Measurements from ENCODE around the gene FOXP4.

Gene FOXP4

DNA sequence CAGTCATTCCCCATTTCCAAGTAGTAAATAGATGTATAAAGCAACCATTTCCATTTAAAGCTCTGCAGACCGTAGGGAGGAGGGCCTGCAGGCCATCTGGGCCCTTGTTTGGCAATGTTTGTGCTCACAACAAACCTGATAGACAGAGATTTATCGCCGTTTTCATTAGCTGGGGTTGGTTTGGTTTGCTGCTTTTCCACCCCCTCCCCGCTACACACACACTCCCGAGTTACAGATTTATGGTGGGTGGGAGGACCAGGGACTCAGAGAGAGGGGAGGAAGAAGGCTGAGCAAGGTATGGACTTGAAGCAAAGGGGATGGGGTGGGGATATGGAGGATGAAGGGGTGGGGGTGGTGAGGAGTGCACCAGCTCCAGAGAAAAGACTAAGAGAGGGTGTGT is 36.6 kb upstream of the FOXP4 start:
- H3K9ac ChIP-seq (ENCODE audit: low read length), result no peak overlapping the region
- peaks cover 11% of the 10 kb centered on the region for H3K4me1 ChIP-seq (ENCODE audit: control insufficient read depth, insufficient read depth, low read length)
- H3K36me3 ChIP-seq (ENCODE audit: control insufficient read depth, insufficient read depth, low read length), result no peaks in the 10 kb centered on the region
- no peaks in the 10 kb centered on the region for H3K27me3 ChIP-seq (ENCODE audit: control insufficient read depth, insufficient read depth, low read length)
- no peak overlapping the region for H3K4me3 ChIP-seq (ENCODE audit: low read length)
- H3K9me3 ChIP-seq (ENCODE audit: control insufficient read depth, low read length), result no peaks in the 10 kb centered on the region

DNA sequence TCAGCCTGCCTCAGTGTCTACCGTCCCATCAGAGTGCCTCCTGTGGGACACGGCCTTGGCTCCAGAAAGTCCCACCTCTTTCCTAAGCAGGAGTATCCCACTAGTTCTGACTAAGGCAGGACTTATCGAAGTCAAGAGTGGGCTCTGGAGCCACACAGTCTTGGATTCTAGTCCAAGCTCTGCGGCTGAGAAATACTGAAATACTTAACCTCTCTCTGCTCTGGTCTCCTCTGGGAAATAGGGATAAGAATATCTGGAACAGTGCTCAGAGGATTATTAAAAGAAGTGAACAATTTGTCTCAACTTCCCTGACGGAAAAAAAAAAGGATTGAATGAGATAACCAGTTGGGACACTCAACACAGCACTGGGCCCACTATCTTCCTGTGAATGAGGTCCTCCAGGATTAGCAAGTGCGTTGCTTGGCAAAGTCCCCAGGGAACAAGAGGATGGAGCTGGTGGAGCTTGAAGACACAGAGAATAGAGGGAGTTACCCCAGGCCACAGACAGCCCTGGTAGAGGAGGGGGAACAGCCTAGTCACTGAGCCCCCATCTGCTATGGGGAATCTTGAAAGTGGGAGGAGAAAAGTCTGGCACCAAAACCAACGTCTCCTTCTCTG is 34.6 kb upstream of the FOXP4 start:
- Histone ChIP-seq H3K4me1 (ENCODE audit: control insufficient read depth, insufficient read depth, low read length) (no peaks in the 10 kb centered on the region), H3K9me3 (ENCODE audit: control insufficient read depth, low read length) (no peaks in the 10 kb centered on the region)

DNA sequence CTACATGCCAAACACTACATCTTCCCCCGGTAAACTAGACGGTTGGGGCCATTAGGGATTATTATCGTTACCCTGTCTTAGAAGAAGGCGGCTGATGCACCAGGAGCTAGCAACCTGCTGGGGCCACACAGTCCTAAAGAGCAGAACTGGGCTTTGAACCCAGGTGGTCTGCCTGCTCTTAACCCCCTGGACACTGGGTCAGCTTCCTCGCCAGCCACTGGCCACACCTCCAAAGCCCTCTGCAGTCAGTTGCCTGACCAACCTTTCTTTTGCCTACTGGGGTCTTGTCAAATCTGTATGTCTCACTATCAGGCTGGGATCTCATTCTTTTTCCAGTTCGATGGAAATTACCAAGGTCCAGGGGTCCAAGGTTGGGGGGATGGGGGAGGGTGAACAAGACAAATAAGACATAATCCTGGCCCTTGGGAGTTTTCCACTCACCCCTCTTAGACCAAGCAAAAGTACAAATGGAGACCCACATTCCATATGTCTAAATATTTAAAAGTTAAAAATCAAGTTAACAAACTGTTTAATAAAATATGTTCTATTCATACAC is 34.0 kb upstream of the FOXP4 start:
- no peak overlapping the region for H3K9ac ChIP-seq (ENCODE audit: low read length)
- no peaks in the 10 kb centered on the region for H3K36me3 ChIP-seq (ENCODE audit: control insufficient read depth, insufficient read depth, low read length)
- H3K4me3 ChIP-seq (ENCODE audit: low read length), result no peak overlapping the region
- H3K9me3 ChIP-seq (ENCODE audit: control insufficient read depth, low read length), result no peaks in the 10 kb centered on the region
- H3K4me1 ChIP-seq (ENCODE audit: control insufficient read depth, insufficient read depth, low read length), result peaks cover 3% of the 10 kb centered on the region
- H3K27me3 ChIP-seq (ENCODE audit: control insufficient read depth, insufficient read depth, low read length), result no peaks in the 10 kb centered on the region

More for the DNA sequence above, 34.6 kb upstream of the FOXP4 start:
- H3K36me3 ChIP-seq (ENCODE audit: control insufficient read depth, insufficient read depth, low read length), result no peaks in the 10 kb centered on the region
- no peaks in the 10 kb centered on the region for H3K27me3 ChIP-seq (ENCODE audit: control insufficient read depth, insufficient read depth, low read length)
- no peak overlapping the region for H3K9ac ChIP-seq (ENCODE audit: low read length)
- H3K4me3 ChIP-seq (ENCODE audit: low read length), result no peak overlapping the region

DNA sequence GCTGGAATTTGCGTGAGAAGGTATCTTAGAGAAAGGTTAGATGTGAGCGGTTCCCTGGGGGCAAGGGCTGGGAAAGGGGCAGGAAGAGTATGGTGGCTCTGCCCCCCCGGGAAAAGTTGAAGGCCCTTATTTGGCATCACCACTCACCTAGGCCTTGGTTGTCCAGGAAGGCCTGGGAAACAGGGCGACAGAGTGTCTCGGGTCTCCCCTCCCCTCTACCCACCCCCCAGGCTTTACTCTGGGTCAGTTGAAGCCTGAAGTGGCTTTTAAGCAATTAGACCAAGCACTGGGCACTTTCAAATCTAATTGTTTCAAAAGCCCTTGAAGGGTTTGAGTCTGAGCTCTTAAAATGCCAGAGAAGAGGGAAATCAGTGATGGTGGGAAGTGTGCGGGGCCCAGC is 30.2 kb upstream of the FOXP4 start:
- no peaks in the 10 kb centered on the region for H3K36me3 ChIP-seq (ENCODE audit: control insufficient read depth, insufficient read depth, low read length)

DNA sequence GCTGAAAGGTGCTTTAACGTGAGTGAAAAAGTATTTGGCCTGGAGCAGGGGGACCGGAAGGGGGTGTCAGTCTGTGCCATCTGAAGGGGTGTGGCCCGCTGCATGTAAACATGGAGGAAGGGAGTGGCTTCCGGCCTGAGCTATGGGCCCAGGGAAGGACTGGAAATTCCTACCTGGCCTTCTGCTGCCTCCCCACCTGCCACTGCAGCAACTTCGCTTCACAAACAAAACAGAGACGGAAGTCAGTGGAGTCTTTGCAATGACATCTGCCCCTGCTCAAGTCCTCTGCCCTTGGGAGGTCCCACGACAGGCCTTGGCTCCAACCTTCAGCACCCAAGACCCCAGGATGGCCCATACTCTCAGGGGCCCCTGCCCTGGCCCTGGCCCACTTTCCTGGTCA is 28.1 kb upstream of the FOXP4 start:
- no peaks in the 10 kb centered on the region for H3K36me3 ChIP-seq (ENCODE audit: control insufficient read depth, insufficient read depth, low read length)
- H3K9ac ChIP-seq (ENCODE audit: low read length), result peak overlapping the region; percentile 3
- H3K4me3 ChIP-seq (ENCODE audit: low read length), result no peak overlapping the region
- no peaks in the 10 kb centered on the region for H3K27me3 ChIP-seq (ENCODE audit: control insufficient read depth, insufficient read depth, low read length)
- H3K9me3 ChIP-seq (ENCODE audit: control insufficient read depth, low read length), result no peaks in the 10 kb centered on the region
- peaks cover 43% of the 10 kb centered on the region for H3K4me1 ChIP-seq (ENCODE audit: control insufficient read depth, insufficient read depth, low read length)

More for the DNA sequence above, 30.2 kb upstream of the FOXP4 start:
- Histone ChIP-seq H3K9me3 (ENCODE audit: control insufficient read depth, low read length) (no peaks in the 10 kb centered on the region), H3K4me3 (ENCODE audit: low read length) (no peak overlapping the region), H3K4me1 (ENCODE audit: control insufficient read depth, insufficient read depth, low read length) (peaks cover 41% of the 10 kb centered on the region), H3K27me3 (ENCODE audit: control insufficient read depth, insufficient read depth, low read length) (no peaks in the 10 kb centered on the region), H3K9ac (ENCODE audit: low read length) (no peak overlapping the region)

DNA sequence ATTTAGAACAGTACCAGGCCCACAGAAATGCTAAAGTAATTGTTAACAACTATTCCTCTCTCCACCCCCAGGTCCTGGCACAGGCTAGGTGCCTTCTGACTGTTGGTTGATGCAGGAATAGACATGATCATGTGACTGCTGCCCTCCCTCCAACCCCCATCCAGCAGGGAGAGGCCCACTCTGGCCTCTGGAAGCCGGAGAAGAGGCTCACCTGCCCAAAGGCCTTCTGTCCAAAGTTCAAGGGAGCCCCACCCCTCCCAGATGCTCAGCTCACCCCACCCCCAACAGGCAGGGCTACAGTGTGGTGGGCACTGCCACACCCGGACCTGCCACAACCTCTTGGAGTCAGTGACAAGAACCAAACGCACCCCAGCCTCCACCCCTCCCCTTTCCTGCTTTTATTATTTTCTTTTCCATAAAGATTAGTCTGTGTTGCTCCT is 26.9 kb upstream of the FOXP4 start:
- H3K9ac ChIP-seq (ENCODE audit: low read length), result peak overlapping the region; percentile 37
- no peaks in the 10 kb centered on the region for H3K27me3 ChIP-seq (ENCODE audit: control insufficient read depth, insufficient read depth, low read length)
- H3K9me3 ChIP-seq (ENCODE audit: control insufficient read depth, low read length), result no peaks in the 10 kb centered on the region

DNA sequence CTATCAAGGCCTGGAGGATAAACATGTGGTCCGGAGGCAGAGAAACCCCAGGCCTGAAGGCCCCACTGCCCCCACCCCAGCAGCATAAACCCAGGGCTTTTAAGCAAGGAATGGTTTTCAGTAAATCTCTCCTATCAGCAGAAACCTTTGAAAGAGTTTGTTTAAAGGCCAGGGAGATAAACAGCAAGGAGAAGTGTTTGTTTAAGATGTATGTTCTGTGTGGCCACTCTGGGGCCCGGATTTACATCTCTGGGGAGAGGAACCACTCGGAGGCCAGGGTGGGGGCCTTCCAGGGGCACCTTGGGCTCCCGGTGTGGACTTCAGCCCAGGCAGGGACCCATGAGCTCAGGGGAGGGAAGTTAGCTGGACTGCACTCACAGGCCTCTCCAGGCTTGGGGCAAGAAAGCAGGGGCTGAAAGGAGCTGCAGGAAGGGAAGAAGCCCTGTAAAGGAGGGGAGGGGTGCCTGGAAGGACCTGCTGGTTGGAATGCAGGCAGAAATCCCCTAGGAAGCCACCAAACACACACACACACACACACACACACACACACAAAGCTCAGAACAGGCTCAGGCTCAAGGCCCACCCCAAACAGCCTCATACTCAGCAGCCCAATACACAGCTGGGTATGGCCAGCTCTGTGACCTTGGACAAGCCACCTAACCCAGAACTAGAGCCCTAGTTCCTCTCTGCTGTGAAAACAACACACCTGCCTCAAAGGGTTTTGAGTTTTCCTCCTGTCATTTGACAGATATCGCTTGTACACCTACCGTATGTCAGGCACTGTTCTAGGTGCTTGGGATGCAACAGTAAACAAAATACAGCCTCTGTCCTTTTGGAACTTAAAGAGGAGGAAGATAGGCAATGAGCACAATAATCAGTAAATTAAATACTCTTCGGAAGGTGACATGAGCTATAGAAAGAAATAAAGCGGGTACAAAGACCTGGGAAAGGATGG is 26.2 kb upstream of the FOXP4 start:
- no peaks in the 10 kb centered on the region for H3K36me3 ChIP-seq (ENCODE audit: control insufficient read depth, insufficient read depth, low read length)
- peak overlapping the region; percentile 37 for H3K9ac ChIP-seq (ENCODE audit: low read length)
- no peaks in the 10 kb centered on the region for H3K9me3 ChIP-seq (ENCODE audit: control insufficient read depth, low read length)
- H3K4me3 ChIP-seq (ENCODE audit: low read length), result no peak overlapping the region
- peaks cover 57% of the 10 kb centered on the region for H3K4me1 ChIP-seq (ENCODE audit: control insufficient read depth, insufficient read depth, low read length)
- H3K27me3 ChIP-seq (ENCODE audit: control insufficient read depth, insufficient read depth, low read length), result no peaks in the 10 kb centered on the region

More for the DNA sequence above, 26.9 kb upstream of the FOXP4 start:
- peaks cover 53% of the 10 kb centered on the region for H3K4me1 ChIP-seq (ENCODE audit: control insufficient read depth, insufficient read depth, low read length)
- H3K4me3 ChIP-seq (ENCODE audit: low read length), result no peak overlapping the region
- no peaks in the 10 kb centered on the region for H3K36me3 ChIP-seq (ENCODE audit: control insufficient read depth, insufficient read depth, low read length)

DNA sequence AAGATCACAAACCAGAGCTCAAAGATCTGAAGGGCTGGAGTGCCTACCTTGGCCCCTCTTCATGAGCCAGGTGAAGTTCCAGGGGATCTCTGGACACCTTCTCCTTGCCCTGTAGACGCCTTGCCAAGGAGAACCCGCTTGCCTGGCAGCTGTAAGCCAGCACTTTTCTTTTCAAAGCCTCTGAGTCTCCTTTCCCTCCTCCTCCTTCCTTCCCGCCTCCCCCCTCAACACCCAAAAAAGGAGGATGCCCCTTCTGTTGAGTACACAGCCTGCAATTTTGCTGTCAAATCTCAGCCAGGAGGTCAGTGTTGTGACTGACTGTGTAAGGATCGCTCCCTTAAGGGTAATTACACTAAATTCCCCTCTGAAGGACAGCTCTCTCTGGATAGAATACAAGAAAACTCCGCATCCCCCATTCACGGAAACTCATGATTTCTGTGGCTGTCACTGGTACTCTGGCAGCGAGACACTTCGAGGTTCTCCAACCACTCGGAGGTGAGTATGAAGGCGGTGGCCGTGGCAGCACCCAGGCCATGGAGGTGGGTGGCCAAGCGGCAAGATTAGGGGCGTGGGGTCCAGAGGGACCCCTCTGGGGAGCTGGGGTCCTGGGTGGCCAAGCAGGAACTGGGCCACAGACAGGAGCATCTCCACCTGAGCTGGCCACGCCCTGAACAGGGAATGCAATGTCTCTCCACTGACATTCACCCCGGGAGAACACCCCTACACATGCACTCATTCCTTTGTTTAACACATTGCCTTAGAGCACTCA is 23.2 kb upstream of the FOXP4 start:
- Histone ChIP-seq H3K4me3 (ENCODE audit: low read length) (no peak overlapping the region), H3K36me3 (ENCODE audit: control insufficient read depth, insufficient read depth, low read length) (no peaks in the 10 kb centered on the region), H3K27me3 (ENCODE audit: control insufficient read depth, insufficient read depth, low read length) (peaks cover under 1% of the 10 kb centered on the region), H3K9ac (ENCODE audit: low read length) (no peak overlapping the region), H3K4me1 (ENCODE audit: control insufficient read depth, insufficient read depth, low read length) (peaks cover 54% of the 10 kb centered on the region), H3K9me3 (ENCODE audit: control insufficient read depth, low read length) (no peaks in the 10 kb centered on the region)

DNA sequence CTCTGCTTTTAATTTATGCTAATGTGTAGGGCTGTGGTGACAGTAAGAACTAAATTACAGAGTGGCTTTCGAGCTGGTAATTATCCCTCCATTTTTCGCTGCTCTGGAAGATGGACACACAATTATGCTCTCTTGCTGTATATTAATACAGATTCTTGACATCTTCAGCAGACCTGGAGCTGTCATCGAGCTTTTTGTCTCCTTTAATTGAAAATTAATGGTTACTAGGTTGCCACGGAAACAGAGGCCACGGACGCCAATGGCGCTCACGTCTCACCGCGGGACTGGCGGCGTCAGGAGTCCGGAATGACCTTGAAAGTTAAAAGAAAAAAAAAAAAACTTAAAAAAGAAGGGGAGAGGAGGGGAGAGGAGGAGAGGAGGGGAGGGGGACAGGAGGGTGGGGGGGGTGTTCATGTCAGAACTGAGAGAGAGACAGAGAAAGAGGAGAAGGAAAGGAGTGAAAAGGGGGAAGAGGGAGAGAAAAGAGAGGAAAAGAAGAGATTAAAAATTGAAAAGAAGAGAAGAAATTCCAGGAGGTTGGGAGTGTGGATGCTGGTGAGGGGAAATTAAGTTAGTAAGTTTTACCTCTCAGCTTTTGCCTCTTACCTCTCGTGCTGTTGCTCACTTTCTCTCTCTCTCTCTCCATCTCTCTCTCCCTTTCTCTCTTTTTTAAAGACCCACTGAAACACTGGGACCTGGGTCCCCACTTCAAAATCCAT is 22.1 kb upstream of the FOXP4 start:
- Histone ChIP-seq H3K9ac (ENCODE audit: low read length) (peak overlapping the region; percentile 26), H3K36me3 (ENCODE audit: control insufficient read depth, insufficient read depth, low read length) (no peaks in the 10 kb centered on the region), H3K4me3 (ENCODE audit: low read length) (no peak overlapping the region), H3K4me1 (ENCODE audit: control insufficient read depth, insufficient read depth, low read length) (peaks cover 54% of the 10 kb centered on the region), H3K9me3 (ENCODE audit: control insufficient read depth, low read length) (no peaks in the 10 kb centered on the region), H3K27me3 (ENCODE audit: control insufficient read depth, insufficient read depth, low read length) (peaks cover 7% of the 10 kb centered on the region)

DNA sequence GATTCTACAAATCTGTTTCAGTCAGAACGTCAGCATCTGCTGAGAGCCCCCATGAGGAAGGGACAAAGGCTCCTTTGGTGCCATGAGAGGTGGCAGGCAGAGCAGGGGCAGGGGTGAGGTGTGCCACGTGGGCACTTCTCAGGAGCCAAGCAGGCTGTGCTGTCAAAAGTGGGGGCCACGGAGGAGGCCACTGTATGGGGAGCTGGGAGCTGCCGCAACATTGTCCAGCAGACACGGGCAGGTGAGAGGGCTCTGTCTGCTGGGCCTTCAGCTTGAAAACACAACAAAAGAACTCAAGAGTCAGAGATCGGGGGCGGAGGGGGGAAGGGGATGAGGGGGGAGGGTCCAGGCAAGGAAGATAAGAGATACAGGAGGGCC is 21.6 kb upstream of the FOXP4 start:
- H3K9ac ChIP-seq (ENCODE audit: low read length), result no peak overlapping the region
- no peak overlapping the region for H3K4me3 ChIP-seq (ENCODE audit: low read length)
- peaks cover 10% of the 10 kb centered on the region for H3K27me3 ChIP-seq (ENCODE audit: control insufficient read depth, insufficient read depth, low read length)
- peaks cover 54% of the 10 kb centered on the region for H3K4me1 ChIP-seq (ENCODE audit: control insufficient read depth, insufficient read depth, low read length)
- H3K9me3 ChIP-seq (ENCODE audit: control insufficient read depth, low read length), result no peaks in the 10 kb centered on the region
- no peaks in the 10 kb centered on the region for H3K36me3 ChIP-seq (ENCODE audit: control insufficient read depth, insufficient read depth, low read length)

DNA sequence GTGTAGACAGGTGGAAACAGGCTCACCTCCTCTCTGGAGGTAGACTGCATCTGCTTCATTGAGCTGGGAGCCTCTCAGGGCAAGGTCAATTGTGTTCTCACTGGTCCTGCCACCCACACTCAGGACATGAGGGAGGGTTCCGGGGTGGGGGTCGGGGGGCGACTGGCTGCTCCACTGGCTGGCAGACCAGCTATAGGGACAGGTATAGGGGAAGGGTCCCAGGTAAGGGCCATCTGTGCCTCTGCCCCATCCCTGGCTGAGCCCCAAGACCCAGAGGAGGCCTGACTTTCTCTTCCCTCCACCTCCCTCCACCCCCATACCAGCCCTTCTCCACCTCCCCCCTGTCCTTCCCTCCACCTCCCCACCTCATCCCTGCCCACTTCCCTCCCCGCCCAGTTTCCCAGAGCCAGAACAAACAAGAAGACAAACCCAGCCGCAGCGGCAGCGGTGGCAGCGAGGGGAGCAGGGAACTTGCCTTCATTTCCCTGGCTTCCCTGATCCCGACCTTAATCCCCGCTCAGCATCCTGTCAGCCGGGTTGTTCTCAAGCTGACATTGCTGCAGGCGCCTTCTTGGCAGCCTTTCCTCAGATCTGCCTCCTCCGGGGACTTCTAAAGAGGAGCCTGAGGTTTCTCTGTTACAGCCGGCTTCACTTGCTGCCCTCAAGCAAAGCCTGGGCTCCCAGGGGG is 18.3 kb upstream of the FOXP4 start:
- Histone ChIP-seq H3K4me3 (ENCODE audit: low read length) (peak overlapping the region; percentile 36), H3K4me1 (ENCODE audit: control insufficient read depth, insufficient read depth, low read length) (peaks cover 63% of the 10 kb centered on the region), H3K9me3 (ENCODE audit: control insufficient read depth, low read length) (no peaks in the 10 kb centered on the region), H3K9ac (ENCODE audit: low read length) (peak overlapping the region; percentile 76), H3K36me3 (ENCODE audit: control insufficient read depth, insufficient read depth, low read length) (no peaks in the 10 kb centered on the region), H3K27me3 (ENCODE audit: control insufficient read depth, insufficient read depth, low read length) (peaks cover 10% of the 10 kb centered on the region)
